Esophagus muscularis mucosa (tissue), 4 donors: ENCODE measurements around the gene NT5DC3. TPM values are rescaled to one million over a fixed set of nuclear protein-coding genes. Genes with fewer than 3 reads are reported as not detected.

Source experiments
- DNase-seq: peaks from one replicate; pipeline ENCODE4 v3.0.0-alpha.2; 2017; ENCODE audit errors: extremely low spot score
- H3K27ac ChIP-seq, 4 donors: fragments of 200-600 bp; sonication (generic); replicated peaks in 1 of 4; 1 replicate in 3 of 4; 2 replicates in 1 of 4; pipeline ENCODE4 v1.5.1; 2016 to 2019; ENCODE audit warnings: mild to moderate bottlenecking in 1 of 4
- H3K27me3 ChIP-seq, 4 donors: fragments of 200-600 bp; sonication (generic); one replicate each; pipeline versions ENCODE4 v1.5.1 to v1.6.0; 2016 to 2019
- H3K36me3 ChIP-seq, 4 donors: fragments of 200-600 bp; sonication (generic); one replicate each; pipeline ENCODE4 v1.5.1; 2016 to 2019
- H3K4me1 ChIP-seq, 4 donors: fragments of 200-600 bp; sonication (generic); one replicate each; pipeline ENCODE4 v1.5.1; 2016 to 2019
- H3K4me3 ChIP-seq, 4 donors: fragments of 200-600 bp; sonication (generic); 1 replicate in 2 of 4; 2 replicates in 2 of 4; pipeline ENCODE4 v1.5.1; 2016 to 2019; ENCODE audit warnings: mild to moderate bottlenecking in 4 of 4, moderate library complexity in 1 of 4
- H3K9me3 ChIP-seq, 4 donors: fragments of 200-600 bp; sonication (generic); 1 replicate in 3 of 4; 2 replicates in 1 of 4; pipeline ENCODE4 v1.5.1; 2016 to 2019
- CTCF ChIP-seq, 3 experiments: fragments of 200-600 bp in 2 of 3; fragments of 450-650 bp in 1 of 3; sonication (generic) in 2 of 3; IDR thresholded peaks; one replicate each; pipeline ENCODE4 v1.5.1; 2017 to 2019; ENCODE audit warnings: antibody characterized with exemption in 3 of 3, mild to moderate bottlenecking in 2 of 3, moderate library complexity in 1 of 3
- EP300 ChIP-seq: sonication (generic); formaldehyde crosslinking; IDR thresholded peaks from one replicate; pipeline ENCODE4 v1.6.1; 2017; ENCODE audit warnings: antibody characterized with exemption
- POLR2A ChIP-seq: fragments of 450-650 bp; IDR thresholded peaks from one replicate; pipeline ENCODE4 v1.6.1; 2017; ENCODE audit warnings: antibody characterized with exemption, moderate library complexity, mild to moderate bottlenecking, low read depth
- POLR2AphosphoS5 ChIP-seq, 2 donors: sonication (generic); formaldehyde crosslinking; IDR thresholded peaks; one replicate each; pipeline ENCODE4 v1.6.1; 2017; ENCODE audit warnings: antibody characterized with exemption in 2 of 2
- WGBS: methylation state at CpG from one replicate; pipeline ENCODE4 v1.1.5; 2018; 5-methylcytosine and 5-hydroxymethylcytosine counted together
- intact Hi-C: fragments of 100-400 bp; cut with DNase I; formaldehyde crosslinking; loops from one replicate; pipeline ENCODE4 v1.15.1; 2023
- total RNA-seq, 4 donors: library from RNA; depleted of rRNA; stranded (reverse); fragments of >200 nt; gene quantifications; one replicate each; pipeline versions ENCODE4 v1.1.0 to v1.2.1, GENCODE V29; 2016

Gene NT5DC3
- total RNA-seq, 4 donors from 2014 or later: 169 to 275 (median 195) TPM

- peak; percentile 75 for DNase-seq
- H3K27me3 ChIP-seq: no peaks in the 10 kb centered on the region
- peaks cover 6 to 93% (median 77%) of the 10 kb centered on the region in 4 donors for H3K4me1 ChIP-seq
- H3K36me3 ChIP-seq: no peaks in the 10 kb centered on the region
- intact Hi-C loops: no loop called here
- 74% methylated on average over 3 of the region's 4 CpGs for WGBS
- H3K27ac ChIP-seq: peak overlapping the region; percentile 83 to 97 (median 96)
- H3K9me3 ChIP-seq: no peaks in the 10 kb centered on the region
- no peak for TF ChIP-seq POLR2AphosphoS5 (IDR thresholded peaks at IDR 0.05)
- no peak for TF ChIP-seq EP300
- TF ChIP-seq CTCF (IDR thresholded peaks at IDR 0.05): no peak
- TF ChIP-seq POLR2A: no peak
- no peak overlapping the region for H3K4me3 ChIP-seq
Measured at GRCh38 chr12:103846415-103846814, 5.4 kb upstream of the NT5DC3 start.

GRCh38 chr12:103844305-103844704, 3.3 kb upstream of the NT5DC3 start:
- peak; percentile 39 for DNase-seq
- H3K36me3 ChIP-seq: no peaks in the 10 kb centered on the region
- 59% methylated on average over 3 of the region's 3 CpGs for WGBS
- H3K4me1 ChIP-seq: peaks cover 16 to 82% (median 62%) of the 10 kb centered on the region in 4 donors
- TF ChIP-seq POLR2A (no peak), POLR2AphosphoS5 (IDR thresholded peaks at IDR 0.05) (peak in 1 of 2 donors; percentile 21)
- no peaks in the 10 kb centered on the region for H3K9me3 ChIP-seq
- intact Hi-C loops: no loop called here
- H3K4me3 ChIP-seq: no peak overlapping the region
- H3K27me3 ChIP-seq: no peaks in the 10 kb centered on the region
- H3K27ac ChIP-seq: peak overlapping the region; percentile 83 to 97 (median 96)

GRCh38 chr12:103841690-103842584, 903 bp upstream of the NT5DC3 start:
- intact Hi-C loops: no loop called here
- no peak for DNase-seq
- peaks cover 16 to 64% (median 50%) of the 10 kb centered on the region in 4 donors for H3K4me1 ChIP-seq
- H3K27me3 ChIP-seq: no peaks in the 10 kb centered on the region
- WGBS: 47% methylated on average over 8 of the region's 20 CpGs
- TF ChIP-seq POLR2AphosphoS5 (IDR thresholded peaks at IDR 0.05): no peak
- TF ChIP-seq POLR2A: no peak
- no peak for TF ChIP-seq EP300
- no peak for TF ChIP-seq CTCF (IDR thresholded peaks at IDR 0.05)
- H3K4me3 ChIP-seq: peak overlapping the region; percentile 84 to 100 (median 94)
- H3K27ac ChIP-seq: peak overlapping the region; percentile 90 to 97 (median 96)
- no peaks in the 10 kb centered on the region for H3K9me3 ChIP-seq
- peaks cover 0 to 4% (median 2%) of the 10 kb centered on the region in 4 donors for H3K36me3 ChIP-seq

GRCh38 chr12:103840462-103840875, 565 bp downstream of the NT5DC3 start:
- no peak for TF ChIP-seq CTCF (IDR thresholded peaks at IDR 0.05)
- no peak for TF ChIP-seq POLR2AphosphoS5 (IDR thresholded peaks at IDR 0.05)
- TF ChIP-seq POLR2A: no peak
- TF ChIP-seq EP300: no peak
- Histone ChIP-seq H3K27ac (peak overlapping the region; percentile 90 to 97 (median 96)), H3K36me3 (peaks cover 0 to 17% (median 2%) of the 10 kb centered on the region in 4 donors), H3K9me3 (no peaks in the 10 kb centered on the region), H3K4me3 (peak overlapping the region; percentile 84 to 100 (median 94)), H3K4me1 (peaks cover 16 to 68% (median 55%) of the 10 kb centered on the region in 4 donors), H3K27me3 (no peaks in the 10 kb centered on the region)
- intact Hi-C loops: no loop called here
- no peak for DNase-seq
- 1% methylated on average over 24 of the region's 29 CpGs for WGBS
